ENCODE data around the gene CHIT1.

DNA sequence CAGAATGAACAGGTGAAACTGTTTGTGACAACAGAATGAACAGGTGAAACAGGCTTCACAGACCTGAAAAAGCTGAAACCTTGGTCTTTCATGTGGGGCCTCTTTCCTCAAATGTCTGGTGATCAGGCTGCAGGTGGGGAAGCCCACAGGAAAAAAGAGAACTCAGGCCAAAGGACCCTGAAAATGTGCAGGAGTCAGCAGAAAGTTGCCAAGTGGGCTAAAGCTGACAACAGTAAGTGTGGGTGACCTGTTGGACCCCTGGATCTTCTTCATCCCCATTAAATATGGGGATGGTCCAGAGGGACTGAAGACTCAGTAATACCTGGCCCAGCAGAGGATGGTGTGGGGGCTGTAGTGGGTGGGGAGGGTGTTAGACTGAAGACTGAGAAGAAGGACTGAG, 9.1 kb upstream of the CHIT1 start:
- TF ChIP-seq, protein P1, sequence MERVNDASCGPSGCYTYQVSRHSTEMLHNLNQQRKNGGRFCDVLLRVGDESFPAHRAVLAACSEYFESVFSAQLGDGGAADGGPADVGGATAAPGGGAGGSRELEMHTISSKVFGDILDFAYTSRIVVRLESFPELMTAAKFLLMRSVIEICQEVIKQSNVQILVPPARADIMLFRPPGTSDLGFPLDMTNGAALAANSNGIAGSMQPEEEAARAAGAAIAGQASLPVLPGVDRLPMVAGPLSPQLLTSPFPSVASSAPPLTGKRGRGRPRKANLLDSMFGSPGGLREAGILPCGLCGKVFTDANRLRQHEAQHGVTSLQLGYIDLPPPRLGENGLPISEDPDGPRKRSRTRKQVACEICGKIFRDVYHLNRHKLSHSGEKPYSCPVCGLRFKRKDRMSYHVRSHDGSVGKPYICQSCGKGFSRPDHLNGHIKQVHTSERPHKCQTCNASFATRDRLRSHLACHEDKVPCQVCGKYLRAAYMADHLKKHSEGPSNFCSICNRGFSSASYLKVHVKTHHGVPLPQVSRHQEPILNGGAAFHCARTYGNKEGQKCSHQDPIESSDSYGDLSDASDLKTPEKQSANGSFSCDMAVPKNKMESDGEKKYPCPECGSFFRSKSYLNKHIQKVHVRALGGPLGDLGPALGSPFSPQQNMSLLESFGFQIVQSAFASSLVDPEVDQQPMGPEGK (CRISPR knock-in tag; IDR thresholded peaks at IDR 0.05; ENCODE audit: borderline replicate concordance) = no peak
- TF ChIP-seq ZFP3 (CRISPR knock-in tag; IDR thresholded peaks at IDR 0.05) (no peak), ZC3H10 (CRISPR knock-in tag; IDR thresholded peaks at IDR 0.05) (no peak), ZNF70 (CRISPR knock-in tag; IDR thresholded peaks at IDR 0.05) (no peak), ISL1 (CRISPR knock-in tag; IDR thresholded peaks at IDR 0.05) (no peak), CSDC2 (CRISPR knock-in tag; IDR thresholded peaks at IDR 0.05) (no peak), ESRRG (CRISPR knock-in tag; IDR thresholded peaks at IDR 0.05) (no peak)
- TF ChIP-seq, protein P2, sequence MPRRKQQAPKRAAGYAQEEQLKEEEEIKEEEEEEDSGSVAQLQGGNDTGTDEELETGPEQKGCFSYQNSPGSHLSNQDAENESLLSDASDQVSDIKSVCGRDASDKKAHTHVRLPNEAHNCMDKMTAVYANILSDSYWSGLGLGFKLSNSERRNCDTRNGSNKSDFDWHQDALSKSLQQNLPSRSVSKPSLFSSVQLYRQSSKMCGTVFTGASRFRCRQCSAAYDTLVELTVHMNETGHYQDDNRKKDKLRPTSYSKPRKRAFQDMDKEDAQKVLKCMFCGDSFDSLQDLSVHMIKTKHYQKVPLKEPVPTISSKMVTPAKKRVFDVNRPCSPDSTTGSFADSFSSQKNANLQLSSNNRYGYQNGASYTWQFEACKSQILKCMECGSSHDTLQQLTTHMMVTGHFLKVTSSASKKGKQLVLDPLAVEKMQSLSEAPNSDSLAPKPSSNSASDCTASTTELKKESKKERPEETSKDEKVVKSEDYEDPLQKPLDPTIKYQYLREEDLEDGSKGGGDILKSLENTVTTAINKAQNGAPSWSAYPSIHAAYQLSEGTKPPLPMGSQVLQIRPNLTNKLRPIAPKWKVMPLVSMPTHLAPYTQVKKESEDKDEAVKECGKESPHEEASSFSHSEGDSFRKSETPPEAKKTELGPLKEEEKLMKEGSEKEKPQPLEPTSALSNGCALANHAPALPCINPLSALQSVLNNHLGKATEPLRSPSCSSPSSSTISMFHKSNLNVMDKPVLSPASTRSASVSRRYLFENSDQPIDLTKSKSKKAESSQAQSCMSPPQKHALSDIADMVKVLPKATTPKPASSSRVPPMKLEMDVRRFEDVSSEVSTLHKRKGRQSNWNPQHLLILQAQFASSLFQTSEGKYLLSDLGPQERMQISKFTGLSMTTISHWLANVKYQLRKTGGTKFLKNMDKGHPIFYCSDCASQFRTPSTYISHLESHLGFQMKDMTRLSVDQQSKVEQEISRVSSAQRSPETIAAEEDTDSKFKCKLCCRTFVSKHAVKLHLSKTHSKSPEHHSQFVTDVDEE (CRISPR knock-in tag; IDR thresholded peaks at IDR 0.05) = no peak
